Brain microvascular endothelial cell (primary cell): ENCODE results near the gene LHX4.

Experiments used
- DNase-seq: peaks from one replicate; pipeline ENCODE4 v3.0.0-alpha.2; 2020
- H3K27ac ChIP-seq: fragments of 250-450 bp; sonication (Bioruptor Pico); 2 replicates; pipeline ENCODE4 v1.5.1; 2020; ENCODE audit warnings: mild to moderate bottlenecking, moderate library complexity
- H3K27me3 ChIP-seq: fragments of 250-450 bp; sonication (Bioruptor Pico); replicated peaks from 2 replicates; pipeline ENCODE4 v1.5.1; 2020; ENCODE audit warnings: mild to moderate bottlenecking
- H3K36me3 ChIP-seq: fragments of 250-450 bp; sonication (Bioruptor Pico); replicated peaks from 2 replicates; pipeline ENCODE4 v1.5.1; 2020; ENCODE audit warnings: mild to moderate bottlenecking
- H3K4me3 ChIP-seq: 2 replicates; pipeline ENCODE4 v1.5.1; 2011; ENCODE audit warnings: low read depth, mild to moderate bottlenecking, control low read depth, low read length, moderate library complexity
- CTCF ChIP-seq: IDR thresholded peaks from 2 replicates; pipeline ENCODE4 v1.5.1; 2011; ENCODE audit warnings: low read depth, mild to moderate bottlenecking, moderate library complexity, low read length, control low read depth, inconsistent platforms; ENCODE audit errors: missing control alignments
- in situ Hi-C: cut with HindIII; loops from 2 replicates; pipeline ENCODE4 v1.10.0; 2017; ENCODE audit warnings: low sequenced_read_pairs, low pct_ligation_motif_present

The LHX4 gene

GRCh38 chr1:180301135-180301742 is 71.2 kb downstream of the LHX4 start:
- in situ Hi-C loops: no loop called here
- peak; percentile 50 for DNase-seq
- H3K4me3 ChIP-seq: no peak overlapping the region
- no peak overlapping the region for H3K27ac ChIP-seq
- no peaks in the 10 kb centered on the region for H3K36me3 ChIP-seq
- H3K27me3 ChIP-seq: no peaks in the 10 kb centered on the region
- TF ChIP-seq CTCF: no peak

DNA sequence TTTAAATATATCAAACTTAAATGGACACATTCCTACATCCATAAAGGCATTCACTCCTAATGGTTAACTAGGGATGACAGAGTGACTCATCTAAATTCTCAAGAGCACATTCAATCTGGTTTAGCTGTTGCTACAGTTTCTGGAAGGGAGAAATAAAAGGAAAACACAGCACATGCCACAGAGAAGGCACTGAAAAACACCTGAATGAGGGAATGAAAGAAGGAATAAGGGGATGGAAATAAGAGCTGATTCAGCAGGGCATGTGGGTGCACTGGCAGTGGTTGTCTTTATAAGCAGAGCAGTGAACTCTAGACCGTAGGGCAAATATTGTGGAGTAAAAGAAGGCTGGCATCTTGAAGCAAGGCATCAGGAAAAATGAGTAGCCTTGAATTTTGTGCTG is 79.3 kb downstream of the LHX4 start:
- no peak for TF ChIP-seq CTCF
- Histone ChIP-seq H3K36me3 (no peaks in the 10 kb centered on the region), H3K4me3 (no peak overlapping the region), H3K27me3 (no peaks in the 10 kb centered on the region), H3K27ac (peak overlapping the region; percentile 63)
- peak; percentile 42 for DNase-seq
- in situ Hi-C loops: no loop called here

- no peak overlapping the region for H3K27ac ChIP-seq
- in situ Hi-C loops: no loop called here
- no peak for TF ChIP-seq CTCF
- no peaks in the 10 kb centered on the region for H3K36me3 ChIP-seq
- no peak overlapping the region for H3K4me3 ChIP-seq
- peak; percentile 9 for DNase-seq
- no peaks in the 10 kb centered on the region for H3K27me3 ChIP-seq
These were observed 80.0 kb downstream of the LHX4 start for GRCh38 chr1:180310095-180310494.

DNA sequence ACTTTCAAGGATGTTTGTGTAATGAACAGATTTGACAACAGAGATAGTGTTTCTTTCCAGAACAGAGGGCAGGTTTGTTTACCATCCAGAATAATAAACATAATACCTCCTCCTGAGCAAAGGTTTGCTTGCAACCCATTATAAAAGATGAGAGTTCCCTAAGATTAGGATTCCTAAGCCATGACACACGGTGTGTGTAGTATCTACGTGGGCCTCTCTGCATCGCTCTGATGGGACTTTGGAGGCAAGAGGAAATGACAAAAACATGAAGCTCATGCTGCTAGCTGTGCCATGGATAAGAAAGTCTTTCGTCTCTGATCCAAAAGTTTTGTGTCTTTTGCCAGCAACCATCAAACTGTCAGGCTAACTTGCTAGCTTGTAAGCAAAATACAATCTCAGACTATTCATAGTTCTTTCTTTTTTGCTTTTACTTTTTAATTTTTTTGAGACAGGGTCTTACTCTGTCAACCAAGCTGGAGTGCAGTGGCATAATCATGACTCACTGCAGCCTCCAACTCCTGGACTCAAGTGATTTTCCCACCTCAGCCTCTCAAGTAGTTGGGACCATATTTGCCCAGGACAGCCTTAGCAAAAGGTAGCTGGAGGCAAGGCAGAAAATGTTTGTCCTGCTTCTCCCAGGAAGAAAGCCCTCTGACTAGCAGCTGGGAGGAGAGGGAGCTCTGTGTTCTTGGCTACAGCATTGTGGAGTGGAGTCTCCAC is 81.1 kb downstream of the LHX4 start:
- in situ Hi-C loops: no loop called here
- Histone ChIP-seq H3K4me3 (no peak overlapping the region), H3K27ac (no peak overlapping the region), H3K36me3 (no peaks in the 10 kb centered on the region), H3K27me3 (no peaks in the 10 kb centered on the region)
- DNase-seq: peak; percentile 50
- TF ChIP-seq CTCF: no peak

- TF ChIP-seq CTCF: no peak
- in situ Hi-C loops: no loop called here
- no peak overlapping the region for H3K27ac ChIP-seq
- no peaks in the 10 kb centered on the region for H3K27me3 ChIP-seq
- no peak for DNase-seq
- H3K4me3 ChIP-seq: no peak overlapping the region
- H3K36me3 ChIP-seq: no peaks in the 10 kb centered on the region
These were observed 82.9 kb downstream of the LHX4 start for GRCh38 chr1:180312926-180313325.
